22Rv1 (cell line): ENCODE data around the gene PAPSS2.

ENCODE experiments used
- CTCF ChIP-seq: fragments of 450-650 bp; IDR thresholded peaks from 2 replicates; pipeline ENCODE4 v1.5.1; 2017; ENCODE audit warnings: mild to moderate bottlenecking
- ZFX ChIP-seq: fragments of 450-650 bp; IDR thresholded peaks from 2 replicates; pipeline ENCODE4 v1.6.1; 2017; ENCODE audit warnings: antibody characterized with exemption, borderline replicate concordance

GRCh38 chr10:87761892-87762291, 102.2 kb downstream of the PAPSS2 start:
- no peak for TF ChIP-seq CTCF
- no peak for TF ChIP-seq ZFX
